H1 (cell line): ENCODE results near the gene GDPGP1. TPM values are rescaled to one million over a fixed set of nuclear protein-coding genes. Genes with fewer than 3 reads are reported as not detected.

Source experiments
- CTCF ChIA-PET: fragments of 300-600 bp; sonication (Branson Sonifier 250); formaldehyde crosslinking; loops from one replicate; lab custom pipeline; 2021; ENCODE audit not compliant: partially characterized antibody; lab: Charles Lee
- POLR2A ChIA-PET: fragments of 300-600 bp; sonication (Branson Sonifier 250); formaldehyde crosslinking; loops from one replicate; lab custom pipeline; 2021; ENCODE audit warnings: inconsistent platforms; ENCODE audit not compliant: partially characterized antibody; lab: Charles Lee
- DNase-seq, 2 experiments: peaks; one replicate each; pipeline versions ENCODE4 v3.0.0 to v3.0.0-alpha.2; 2010 to 2022; ENCODE audit warnings: low spot score in 2 of 2, low read depth in 1 of 2, mixed read lengths in 1 of 2
- FAIRE-seq: peaks from 2 replicates; lab custom pipeline; 2011; peaks lifted over from hg19 to GRCh38; lab: Jason Lieb, UNC
- H2AFZ ChIP-seq: 2 replicates; pipeline ENCODE4 v1.8.1; 2012; ENCODE audit warnings: low read length, inconsistent platforms
- H2AK5ac ChIP-seq: 2 replicates; pipeline ENCODE4 v1.6.1; 2013; ENCODE audit warnings: low read depth, low read length
- H2BK120ac ChIP-seq: replicated peaks from 2 replicates; pipeline ENCODE3; 2013; ENCODE audit warnings: low read depth, low read length, inconsistent platforms
- H2BK12ac ChIP-seq: 2 replicates; pipeline ENCODE4 v1.6.1; 2013; ENCODE audit warnings: low read depth, low read length
- H2BK15ac ChIP-seq: 2 replicates; pipeline ENCODE4 v1.6.1; 2013; ENCODE audit warnings: low read length
- H2BK20ac ChIP-seq: 2 replicates; pipeline ENCODE4 v1.6.1; 2013; ENCODE audit warnings: low read length
- H2BK5ac ChIP-seq: 2 replicates; pipeline ENCODE4 v1.6.1; 2013; ENCODE audit warnings: low read depth, low read length
- H3K14ac ChIP-seq: 2 replicates; pipeline ENCODE4 v1.6.1; 2013; ENCODE audit warnings: inconsistent platforms; ENCODE audit not compliant: insufficient read length
- H3K18ac ChIP-seq: 2 replicates; pipeline ENCODE4 v1.6.1; 2013; ENCODE audit warnings: low read length; ENCODE audit errors: extremely low read depth
- H3K23ac ChIP-seq: 2 replicates; pipeline ENCODE4 v1.6.1; 2013; ENCODE audit warnings: inconsistent platforms; ENCODE audit not compliant: insufficient read length
- H3K23me2 ChIP-seq: 2 replicates; pipeline ENCODE4 v1.6.1; 2013; ENCODE audit warnings: low read depth, low read length
- H3K27ac ChIP-seq: 2 replicates; pipeline ENCODE4 v1.6.1; 2011; ENCODE audit warnings: low read depth, low read length, inconsistent platforms
- H3K27me3 ChIP-seq, 4 experiments: replicated peaks in 1 of 4; 1 replicate in 1 of 4; 2 replicates in 3 of 4; pipeline versions ENCODE4 v1.6.1 to v1.8.1; 2011 to 2013; ENCODE audit warnings: low read length in 3 of 4, mild to moderate bottlenecking in 3 of 4, inconsistent platforms in 2 of 4, mixed read lengths in 2 of 4, moderate library complexity in 1 of 4; ENCODE audit not compliant: control insufficient read depth in 3 of 4, insufficient read depth in 3 of 4; ENCODE audit errors: extremely low read depth in 1 of 4
- H3K36me3 ChIP-seq, 4 experiments: 2 replicates each; pipeline versions ENCODE4 v1.6.1 to v1.8.1; 2011 to 2013; ENCODE audit warnings: mild to moderate bottlenecking in 4 of 4, low read length in 3 of 4, moderate library complexity in 2 of 4, control low read depth in 1 of 4, inconsistent platforms in 1 of 4; ENCODE audit not compliant: insufficient read depth in 4 of 4, control insufficient read depth in 2 of 4
- H3K4ac ChIP-seq: replicated peaks from 2 replicates; pipeline ENCODE3; 2013; ENCODE audit warnings: low read length, low read depth, mixed read lengths, inconsistent platforms; ENCODE audit not compliant: insufficient read length
- H3K4me1 ChIP-seq, 4 experiments: replicated peaks in 1 of 4; 1 replicate in 1 of 4; 2 replicates in 3 of 4; pipeline versions ENCODE4 v1.6.1 to v1.8.1; 2011 to 2013; ENCODE audit warnings: low read length in 3 of 4, inconsistent platforms in 2 of 4, mixed read lengths in 1 of 4; ENCODE audit not compliant: insufficient read depth in 4 of 4, control insufficient read depth in 3 of 4
- H3K4me2 ChIP-seq, 2 experiments: 2 replicates each; pipeline versions ENCODE4 v1.6.1 to v1.8.1; 2011 to 2013; ENCODE audit warnings: low read depth in 2 of 2, low read length in 2 of 2, control low read depth in 1 of 2, inconsistent platforms in 1 of 2, mild to moderate bottlenecking in 1 of 2; ENCODE audit not compliant: insufficient read depth in 1 of 2
- H3K4me3 ChIP-seq, 4 experiments: fragments of 200-600, 300-600 bp in 1 of 4; sonication (generic), shearing (Covaris generic), sonication (Bioruptor Twin) in 1 of 4; 2 replicates each; pipeline versions ENCODE4 v1.5.1 to v1.8.1; 2011 to 2016; ENCODE audit warnings: low read length in 4 of 4, low read depth in 3 of 4, control low read depth in 2 of 4, inconsistent platforms in 2 of 4, mild to moderate bottlenecking in 2 of 4, mixed read lengths in 1 of 4, moderate library complexity in 1 of 4; ENCODE audit not compliant: insufficient read depth in 2 of 4; ENCODE audit errors: extremely low read depth in 1 of 4
- H3K56ac ChIP-seq: replicated peaks from 2 replicates; pipeline ENCODE3; 2013; ENCODE audit warnings: low read depth, mild to moderate bottlenecking, mixed read lengths, low read length, inconsistent platforms; ENCODE audit not compliant: insufficient read length
- H3K79me1 ChIP-seq: 2 replicates; pipeline ENCODE4 v1.6.1; 2013; ENCODE audit warnings: low read depth, low read length, control low read depth
- H3K79me2 ChIP-seq, 2 experiments: 2 replicates each; pipeline versions ENCODE4 v1.6.1 to v1.8.1; 2012 to 2013; ENCODE audit warnings: low read length in 2 of 2, mild to moderate bottlenecking in 2 of 2, inconsistent platforms in 1 of 2; ENCODE audit not compliant: insufficient read depth in 2 of 2, control insufficient read depth in 1 of 2
- H3K9ac ChIP-seq, 4 experiments: replicated peaks in 1 of 4; 1 replicate in 1 of 4; 2 replicates in 3 of 4; pipeline versions ENCODE4 v1.6.1 to v1.8.1; 2011 to 2013; ENCODE audit warnings: low read depth in 3 of 4, low read length in 3 of 4, control low read depth in 2 of 4, mild to moderate bottlenecking in 2 of 4, moderate library complexity in 2 of 4, inconsistent platforms in 1 of 4; ENCODE audit errors: extremely low read depth in 1 of 4
- H3K9me3 ChIP-seq, 2 experiments: 2 replicates each; pipeline versions ENCODE4 v1.6.1 to v1.8.1; 2012 to 2013; ENCODE audit warnings: mild to moderate bottlenecking in 2 of 2, moderate library complexity in 2 of 2, control low read depth in 1 of 2, inconsistent platforms in 1 of 2, low read depth in 1 of 2, low read length in 1 of 2, mixed read lengths in 1 of 2; ENCODE audit not compliant: insufficient read depth in 2 of 2
- H4K20me1 ChIP-seq, 2 experiments: replicated peaks in 1 of 2; 2 replicates each; pipeline versions ENCODE3 to v1.8.1; 2011 to 2013; ENCODE audit warnings: inconsistent platforms in 2 of 2, low read length in 2 of 2, mild to moderate bottlenecking in 1 of 2; ENCODE audit not compliant: insufficient read depth in 2 of 2, control insufficient read depth in 1 of 2
- H4K5ac ChIP-seq: 2 replicates; pipeline ENCODE4 v1.6.1; 2013; ENCODE audit warnings: low read length, low read depth, mixed read lengths, inconsistent platforms; ENCODE audit not compliant: insufficient read length
- H4K8ac ChIP-seq: 2 replicates; pipeline ENCODE4 v1.8.0; 2013; ENCODE audit warnings: mild to moderate bottlenecking, moderate library complexity, low read length, inconsistent platforms; ENCODE audit not compliant: insufficient read depth; ENCODE audit errors: extremely low read depth
- H4K91ac ChIP-seq: replicated peaks from 2 replicates; pipeline ENCODE3; 2013; ENCODE audit warnings: low read length, mixed read lengths, inconsistent platforms; ENCODE audit not compliant: insufficient read length
- EZH2 ChIP-seq: fragments of 200-600 bp; sonication (generic); IDR thresholded peaks from 2 replicates; pipeline ENCODE4 v1.7.1; 2012; ENCODE audit warnings: low read depth, mild to moderate bottlenecking, moderate library complexity, low read length, inconsistent platforms; ENCODE audit not compliant: severe bottlenecking
- KDM1A ChIP-seq: fragments of 200-600, 300-600 bp; sonication (generic); IDR thresholded peaks from 2 replicates; pipeline ENCODE4 v1.7.1; 2016; ENCODE audit warnings: mild to moderate bottlenecking, low read length, borderline replicate concordance
- PHF8 ChIP-seq: fragments of 200-600 bp; sonication (generic); conservative IDR thresholded peaks from 2 replicates; pipeline ENCODE4 v1.7.1; 2012; ENCODE audit warnings: low read depth, mild to moderate bottlenecking, inconsistent platforms, low read length, moderate library complexity
- YY1 ChIP-seq: IDR thresholded peaks from 2 replicates; pipeline ENCODE4 v1.6.1; 2011; ENCODE audit warnings: low read depth, mild to moderate bottlenecking, low read length
- WGBS, 2 experiments: shearing (Covaris generic) in 1 of 2; methylation state at CpG; one replicate each; pipeline versions ENCODE4 v1.1.6 to v1.1.7; 2013 to 2015; ENCODE audit warnings: low lambda C conversion rate in 2 of 2, mixed read lengths in 2 of 2, inconsistent platforms in 1 of 2, low coverage in 1 of 2, missing lambda C conversion rate in 1 of 2; ENCODE audit not compliant: insufficient replicate concordance in 2 of 2, insufficient coverage in 1 of 2, insufficient read length in 1 of 2; ENCODE audit errors: extremely low coverage in 1 of 2, missing lambda C conversion rate in 1 of 2; 5-methylcytosine and 5-hydroxymethylcytosine counted together
- polyA plus RNA-seq, 7 experiments: library from polyadenylated mRNA; depleted of rRNA in 3 of 7; stranded (reverse) in 5 of 7; unstranded in 2 of 7; fragments of >200 nt in 5 of 7; fragments of 200-250 nt in 2 of 7; gene quantifications; 1 replicate in 5 of 7; 2 replicates in 1 of 7; 4 replicates in 1 of 7; pipeline versions ENCODE4 v1.2.1 to v1.2.3, GENCODE V29; 2011 to 2013; ENCODE audit warnings: missing spikeins in 2 of 7, mixed read lengths in 2 of 7
- total RNA-seq: library from RNA; stranded (reverse); fragmentation: NEBNext Ultra II Directional; extraction: Animal tissue kit (Norgen Biotek cat#: 25700); gene quantifications from 2 replicates; pipeline ENCODE4 v1.2.1, GENCODE V29; 2021

Gene GDPGP1
- total and polyA plus RNA-seq, 2 of the 8 experiments (the other 6 are each of a cell fraction or from before 2014, with no cell fraction given), result 1.8 to 5.6 TPM

DNA sequence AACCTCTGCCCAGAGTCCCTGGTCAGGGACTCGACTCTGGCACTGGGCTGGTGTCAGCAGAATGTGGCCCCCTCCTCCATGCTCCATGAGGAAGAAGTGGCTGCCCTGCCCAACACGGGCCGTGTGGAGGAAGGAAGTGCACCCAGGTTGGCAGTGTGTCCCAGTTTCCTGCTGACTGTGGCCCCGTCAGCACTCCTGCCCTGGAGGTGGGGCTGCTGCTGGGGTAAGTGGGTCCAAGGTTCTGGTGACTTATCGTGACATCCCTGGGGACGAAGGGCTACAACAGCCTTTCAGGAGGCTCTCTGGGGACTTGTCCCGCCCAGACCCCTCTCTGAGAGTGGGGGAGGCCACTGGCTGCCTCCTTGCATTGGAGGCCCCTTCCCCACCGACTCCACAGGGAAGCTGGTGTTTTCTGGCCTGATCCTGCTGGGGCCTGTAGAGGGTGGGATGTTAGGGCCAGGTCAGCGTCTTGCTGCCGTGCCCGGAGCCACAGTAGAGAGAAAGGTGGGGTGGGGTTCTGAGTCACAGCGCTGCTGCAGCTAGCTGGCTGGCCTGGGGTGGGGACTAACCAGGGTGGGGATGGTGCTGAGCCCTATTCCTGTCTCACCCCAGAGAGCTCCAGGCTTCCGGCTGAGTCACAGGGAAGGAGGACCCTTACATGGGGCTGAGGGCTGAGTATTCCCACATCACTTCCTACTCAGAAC, 22.4 kb upstream of the GDPGP1 start:
- Histone ChIP-seq H3K23ac (no peak overlapping the region), H3K14ac (no peak overlapping the region), H3K9ac (no peak overlapping the region), H2BK15ac (no peak overlapping the region), H4K91ac (no peak overlapping the region), H3K4me1 (peaks cover 0 to 3% (median under 1%) of the 10 kb centered on the region in 4 experiments; a peak in 3 of 7 replicates), H3K18ac (no peak overlapping the region), H3K23me2 (no peaks in the 10 kb centered on the region; the same call in 1 of the 2 replicates), H3K4me3 (no peak overlapping the region), H3K56ac (no peak overlapping the region), H2BK12ac (no peak overlapping the region), H3K27ac (no peak overlapping the region), H2BK20ac (no peak overlapping the region), H3K4me2 (no peak overlapping the region; a peak in 1 of 4 replicates), H2BK120ac (no peak overlapping the region), H2AFZ (no peak overlapping the region), H4K20me1 (peaks cover 7 to 8% of the 10 kb centered on the region in 2 experiments), H3K36me3 (0 out of 8 replicates have a peak, but pooled peaks cover 0 to 3% (median under 1%) of the 10 kb centered on the region in 4 experiments), H3K27me3 (no peaks in the 10 kb centered on the region), H3K9me3 (no peaks in the 10 kb centered on the region), H3K79me2 (peaks cover 0 to 32% of the 10 kb centered on the region in 2 experiments; a peak in 1 of 4 replicates), H3K4ac (no peak overlapping the region), H4K8ac (no peak overlapping the region), H2AK5ac (no peak overlapping the region)
- POLR2A ChIA-PET, result interaction anchor here (0.7 to 4.8 kb wide), 2 partner anchors 10 to 50 kb away, joined by 3 to 25 read pairs; partner anchors contain the start of gene SEMA4B
- 80% methylated on average over 12 of the region's 13 CpGs; no CpG with 5 or more reads in 1 of the 2 experiments for WGBS, 2 experiments
- TF ChIP-seq KDM1A, result no peak
- no peak for TF ChIP-seq PHF8
- no peak for TF ChIP-seq EZH2
- TF ChIP-seq YY1, result no peak
- TF ChIP-seq, all 59 proteins: peak for 0
- CTCF ChIA-PET, result interaction anchor here (1.0 to 12.3 kb wide), 6 partner anchors 7 to 73 kb away, joined by 3 to 182 read pairs (median 4); partner anchors contain the start of genes CIB1, GDPGP1 and SEMA4B
- Histone ChIP-seq H2BK5ac (0 out of 2 replicates have a peak overlapping the region, but pooled peaks have one; percentile 30), H3K79me1 (peaks cover 8% of the 10 kb centered on the region; the same call in 1 of the 2 replicates), H4K5ac (no peak overlapping the region)
- DNase-seq (peak in 1 of 2 experiments; percentile 43), FAIRE-seq (no peak)
